CD4-positive, alpha-beta T cell (primary cell): Measurements from ENCODE around the gene RGS7BP. TPM values are rescaled to one million over a fixed set of nuclear protein-coding genes. Genes with fewer than 3 reads are reported as not detected.

Experiments used
- ATAC-seq: fragments of 200-7000 bp; cut with Tn5 transposase; one replicate; pipeline ENCODE4 v1.10.0; 2022; ENCODE audit warnings: mild to moderate bottlenecking; ENCODE audit not compliant: poor library complexity
- CTCF ChIA-PET: fragments of 350-600 bp; sonication (Branson Sonifier 250); formaldehyde crosslinking; loops from one replicate; lab custom pipeline; 2021; ENCODE audit warnings: antibody characterized with exemption, inconsistent platforms; lab: Charles Lee
- POLR2A ChIA-PET: fragments of 350-600 bp; sonication (Branson Sonifier 250); formaldehyde crosslinking; loops from one replicate; lab custom pipeline; 2021; ENCODE audit warnings: antibody characterized with exemption, inconsistent platforms; lab: Charles Lee
- DNase-seq, 14 experiments: peaks; one replicate each; pipeline ENCODE4 v3.0.0-alpha.2; 2013 to 2020; ENCODE audit warnings: mixed read lengths in 2 of 14
- H3K27ac ChIP-seq, 2 donors: one replicate each; pipeline versions ENCODE4 v1.5.1 to v1.7.0; 2013; ENCODE audit warnings: low read length in 2 of 2, low read depth in 1 of 2, mild to moderate bottlenecking in 1 of 2
- H3K27me3 ChIP-seq, 2 experiments: 1 replicate in 1 of 2; 2 replicates in 1 of 2; pipeline versions ENCODE4 v1.6.1 to v1.7.0; 2013; ENCODE audit warnings: low read length in 2 of 2, control low read depth in 1 of 2, mild to moderate bottlenecking in 1 of 2, moderate library complexity in 1 of 2; ENCODE audit not compliant: insufficient read depth in 2 of 2, control insufficient read depth in 1 of 2
- H3K36me3 ChIP-seq: one replicate; pipeline ENCODE4 v1.6.1; 2013; ENCODE audit warnings: low read length, control low read depth; ENCODE audit not compliant: insufficient read depth
- H3K4me1 ChIP-seq: one replicate; pipeline ENCODE4 v1.6.1; 2013; ENCODE audit warnings: low read length, control low read depth; ENCODE audit not compliant: insufficient read depth
- H3K4me3 ChIP-seq: one replicate; pipeline ENCODE4 v1.5.1; 2013; ENCODE audit warnings: mild to moderate bottlenecking, low read length, moderate library complexity
- H3K9me3 ChIP-seq, 2 experiments: 1 replicate in 1 of 2; 2 replicates in 1 of 2; pipeline versions ENCODE4 v1.6.1 to v1.7.0; 2013; ENCODE audit warnings: low read length in 2 of 2, mild to moderate bottlenecking in 2 of 2, control low read depth in 1 of 2, moderate library complexity in 1 of 2; ENCODE audit not compliant: control insufficient read depth in 1 of 2, insufficient read depth in 1 of 2
- H3K27ac Mint-ChIP-seq: one replicate; pipeline ENCODE4 v1.8.0; 2020; ENCODE audit warnings: mixed read lengths
- H3K27me3 Mint-ChIP-seq: one replicate; pipeline ENCODE4 v1.8.0; 2021; ENCODE audit warnings: mixed read lengths
- H3K36me3 Mint-ChIP-seq: one replicate; pipeline ENCODE4 v1.8.0; 2021; ENCODE audit warnings: low read depth, mixed read lengths
- H3K4me1 Mint-ChIP-seq: one replicate; pipeline ENCODE4 v1.8.0; 2021; ENCODE audit warnings: low read depth, mixed read lengths
- H3K4me3 Mint-ChIP-seq: one replicate; pipeline ENCODE4 v1.8.0; 2020; ENCODE audit warnings: mild to moderate bottlenecking, mixed read lengths
- H3K9me3 Mint-ChIP-seq: one replicate; pipeline ENCODE4 v1.8.0; 2020; ENCODE audit warnings: mixed read lengths
- CTCF ChIP-seq: fragments of 200-600 bp; IDR thresholded peaks from one replicate; pipeline ENCODE4 v1.8.0; 2022; ENCODE audit warnings: antibody characterized with exemption, mild to moderate bottlenecking
- intact Hi-C, 2 experiments: fragments of 100-400 bp; cut with DNase I in 1 of 2; cut with micrococcal nuclease in 1 of 2; formaldehyde crosslinking; loops; one replicate each; pipeline versions ENCODE4 v1.15.1 to v1.9.0; 2023 to 2025; cut with DNase I, micrococcal nuclease
- total RNA-seq, 174 experiments: library from RNA in 2 of 174; stranded (reverse) in 2 of 174; gene quantifications; one replicate each; pipeline ENCODE4 v1.2.3 and lab custom pipeline; 2021 to 2026

Gene RGS7BP
- total RNA-seq, 2 experiments from 2014 or later: not detected

- no peak for ATAC-seq
- no peak overlapping the region for H3K4me3 ChIP-seq
- no peak overlapping the region for H3K4me3 Mint-ChIP-seq
- no peaks in the 10 kb centered on the region for H3K4me1 ChIP-seq
- H3K27ac ChIP-seq: no peak overlapping the region
- no peaks in the 10 kb centered on the region for H3K9me3 ChIP-seq
- no peak overlapping the region for H3K27ac Mint-ChIP-seq
- H3K36me3 Mint-ChIP-seq: no peaks in the 10 kb centered on the region
- ChIA-PET POLR2A (no interaction called here), CTCF (no interaction called here)
- no peaks in the 10 kb centered on the region for H3K36me3 ChIP-seq
- peaks cover 7% of the 10 kb centered on the region for H3K27me3 Mint-ChIP-seq
- no peak for DNase-seq
- no peaks in the 10 kb centered on the region for H3K4me1 Mint-ChIP-seq
- H3K27me3 ChIP-seq: no peaks in the 10 kb centered on the region
- intact Hi-C loops: no loop called here
- TF ChIP-seq CTCF: no peak
- no peaks in the 10 kb centered on the region for H3K9me3 Mint-ChIP-seq
Observed at GRCh38 chr5:64518793-64519192, 13.0 kb downstream of the RGS7BP start.

- Histone ChIP-seq H3K27ac (no peak overlapping the region), H3K27me3 (no peaks in the 10 kb centered on the region), H3K36me3 (no peaks in the 10 kb centered on the region), H3K4me3 (no peak overlapping the region), H3K4me1 (no peaks in the 10 kb centered on the region), H3K9me3 (no peaks in the 10 kb centered on the region)
- ChIA-PET POLR2A (no interaction called here), CTCF (no interaction called here)
- H3K9me3 Mint-ChIP-seq: no peaks in the 10 kb centered on the region
- no peak for TF ChIP-seq CTCF
- peaks cover 7% of the 10 kb centered on the region for H3K27me3 Mint-ChIP-seq
- no peak overlapping the region for H3K27ac Mint-ChIP-seq
- no peak overlapping the region for H3K4me3 Mint-ChIP-seq
- intact Hi-C loops: no loop called here
- no peaks in the 10 kb centered on the region for H3K36me3 Mint-ChIP-seq
- H3K4me1 Mint-ChIP-seq: no peaks in the 10 kb centered on the region
- DNase-seq (no peak), ATAC-seq (no peak)
Observed at GRCh38 chr5:64519263-64519662, 13.4 kb downstream of the RGS7BP start.

GRCh38 chr5:64526734-64527439, 21.1 kb downstream of the RGS7BP start:
- no peaks in the 10 kb centered on the region for H3K9me3 ChIP-seq
- ATAC-seq (no peak), DNase-seq (no peak)
- no peaks in the 10 kb centered on the region for H3K36me3 ChIP-seq
- Mint-ChIP-seq H3K4me1 (no peaks in the 10 kb centered on the region), H3K27ac (no peak overlapping the region), H3K4me3 (no peak overlapping the region), H3K9me3 (no peaks in the 10 kb centered on the region), H3K27me3 (peaks cover 9% of the 10 kb centered on the region), H3K36me3 (no peaks in the 10 kb centered on the region)
- H3K4me1 ChIP-seq: no peaks in the 10 kb centered on the region
- H3K27ac ChIP-seq: no peak overlapping the region
- intact Hi-C loops: no loop called here
- no peak for TF ChIP-seq CTCF
- CTCF ChIA-PET: no interaction called here
- POLR2A ChIA-PET: no interaction called here
- H3K27me3 ChIP-seq: no peaks in the 10 kb centered on the region
- no peak overlapping the region for H3K4me3 ChIP-seq
